Body of pancreas (tissue), 4 donors: ENCODE results near the gene SAFB2. TPM values are rescaled to one million over a fixed set of nuclear protein-coding genes. Genes with fewer than 3 reads are reported as not detected.

ENCODE experiments used
- ATAC-seq: fragments of 150-250 bp; one replicate; pipeline ENCODE4 v1.9.1; 2016
- DNase-seq, 4 donors: peaks; one replicate each; pipeline ENCODE4 v3.0.0-alpha.2; 2019
- H3K27ac ChIP-seq, 4 donors: fragments of 200-600 bp; sonication (generic); 1 replicate in 3 of 4; 2 replicates in 1 of 4; pipeline versions ENCODE4 v1.5.1 to v1.6.1; 2016 to 2019; ENCODE audit warnings: mild to moderate bottlenecking in 1 of 4, mixed read lengths in 1 of 4, moderate library complexity in 1 of 4
- H3K27me3 ChIP-seq, 2 donors: fragments of 200-600 bp; sonication (generic); one replicate each; pipeline ENCODE4 v1.6.0; 2016; ENCODE audit warnings: mild to moderate bottlenecking in 1 of 2
- H3K36me3 ChIP-seq, 2 donors: fragments of 200-600 bp; sonication (generic); replicated peaks in 1 of 2; 2 replicates each; pipeline ENCODE4 v1.5.1; 2016; ENCODE audit warnings: low read depth in 2 of 2; ENCODE audit not compliant: insufficient read depth in 1 of 2
- H3K4me1 ChIP-seq: fragments of 200-600 bp; sonication (generic); one replicate; pipeline ENCODE4 v1.6.0; 2016
- H3K4me3 ChIP-seq, 2 donors: fragments of 200-600 bp; sonication (generic); 1 replicate in 1 of 2; 2 replicates in 1 of 2; pipeline ENCODE4 v1.5.1; 2016 to 2019
- H3K9me3 ChIP-seq, 3 donors: fragments of 200-600 bp; sonication (generic); 1 replicate in 2 of 3; 2 replicates in 1 of 3; pipeline ENCODE4 v1.5.1; 2016
- CTCF ChIP-seq, 7 experiments: fragments of 450-650 bp in 4 of 7; fragments of 200-600 bp in 3 of 7; sonication (generic) in 3 of 7; IDR thresholded peaks; one replicate each; pipeline ENCODE4 v1.5.1; 2016 to 2019; ENCODE audit warnings: antibody characterized with exemption in 7 of 7
- POLR2A ChIP-seq, 3 donors: fragments of 450-650 bp; IDR thresholded peaks; one replicate each; pipeline ENCODE4 v1.6.1; 2016; ENCODE audit warnings: antibody characterized with exemption in 3 of 3, mild to moderate bottlenecking in 2 of 3
- WGBS, 2 donors: methylation state at CpG; one replicate each; pipeline ENCODE4 v1.1.5; 2017; 5-methylcytosine and 5-hydroxymethylcytosine counted together
- intact Hi-C: fragments of 100-400 bp; cut with DNase I; formaldehyde crosslinking; loops from one replicate; pipeline ENCODE4 v1.15.1; 2023
- total RNA-seq, 2 donors: library from RNA; depleted of rRNA; stranded (reverse); fragments of >200 nt; gene quantifications; one replicate each; pipeline ENCODE4 v1.1.0, GENCODE V29; 2016

The SAFB2 gene
- total RNA-seq, 2 donors from 2014 or later, result 38.7 to 104 TPM

GRCh38 chr19:5590151-5590864 lies 32.3 kb downstream of the SAFB2 start:
- Histone ChIP-seq H3K4me3 (no peak overlapping the region), H3K27ac (no peak overlapping the region), H3K9me3 (no peaks in the 10 kb centered on the region), H3K4me1 (peaks cover 10% of the 10 kb centered on the region), H3K36me3 (peaks cover 22 to 60% of the 10 kb centered on the region in 2 donors), H3K27me3 (no peaks in the 10 kb centered on the region)
- TF ChIP-seq CTCF (IDR thresholded peaks at IDR 0.05) (no peak), POLR2A (IDR thresholded peaks at IDR 0.05) (no peak)
- ATAC-seq, result no peak
- intact Hi-C loops, result no loop called here
- DNase-seq, result no peak
- 90 to 94% methylated on average over 7 to 19 of the region's 22 CpGs for WGBS, 2 donors

GRCh38 chr19:5588906-5589676 lies 33.5 kb downstream of the SAFB2 start:
- intact Hi-C loops, result loop anchor here (10.0 kb wide), 1 partner anchor 544 kb away; no protein-coding TSS in a partner anchor
- peaks cover 15 to 48% of the 10 kb centered on the region in 2 donors for H3K36me3 ChIP-seq
- TF ChIP-seq POLR2A (IDR thresholded peaks at IDR 0.05), result no peak
- TF ChIP-seq CTCF (IDR thresholded peaks at IDR 0.05), result no peak
- 81 to 92% methylated on average over 8 to 28 of the region's 30 CpGs for WGBS, 2 donors
- H3K9me3 ChIP-seq, result no peaks in the 10 kb centered on the region
- H3K4me3 ChIP-seq, result no peak overlapping the region
- peaks cover 10% of the 10 kb centered on the region for H3K4me1 ChIP-seq
- no peak overlapping the region for H3K27ac ChIP-seq
- ATAC-seq (no peak), DNase-seq (no peak)
- H3K27me3 ChIP-seq, result no peaks in the 10 kb centered on the region

GRCh38 chr19:5588441-5588840 lies 34.1 kb downstream of the SAFB2 start:
- no peaks in the 10 kb centered on the region for H3K9me3 ChIP-seq
- DNase-seq, result no peak
- no peaks in the 10 kb centered on the region for H3K27me3 ChIP-seq
- intact Hi-C loops, result loop anchor here (10.0 kb wide), 1 partner anchor 544 kb away; no protein-coding TSS in a partner anchor
- no peak overlapping the region for H3K27ac ChIP-seq
- no peak for TF ChIP-seq CTCF (IDR thresholded peaks at IDR 0.05)
- no peak for TF ChIP-seq POLR2A (IDR thresholded peaks at IDR 0.05)
- WGBS, 2 donors, result 89% methylated on average over 10 of the region's 10 CpGs
- peaks cover 10% of the 10 kb centered on the region for H3K4me1 ChIP-seq
- no peak overlapping the region for H3K4me3 ChIP-seq
- ATAC-seq, result no peak
- H3K36me3 ChIP-seq, result peaks cover 12 to 43% of the 10 kb centered on the region in 2 donors

GRCh38 chr19:5587661-5588060 lies 34.9 kb downstream of the SAFB2 start:
- DNase-seq (no peak), ATAC-seq (no peak)
- intact Hi-C loops, result loop anchor here (10.0 kb wide), 1 partner anchor 543 kb away; no protein-coding TSS in a partner anchor
- H3K4me1 ChIP-seq, result peaks cover 10% of the 10 kb centered on the region
- no peak overlapping the region for H3K4me3 ChIP-seq
- peaks cover 4 to 35% of the 10 kb centered on the region in 2 donors for H3K36me3 ChIP-seq
- no peaks in the 10 kb centered on the region for H3K9me3 ChIP-seq
- H3K27ac ChIP-seq, result no peak overlapping the region
- WGBS, 2 donors, result 84 to 87% methylated on average over 13 to 20 of the region's 23 CpGs
- no peak for TF ChIP-seq POLR2A (IDR thresholded peaks at IDR 0.05)
- TF ChIP-seq CTCF (IDR thresholded peaks at IDR 0.05), result no peak
- H3K27me3 ChIP-seq, result no peaks in the 10 kb centered on the region
